Esophagus muscularis mucosa (tissue), 3 donors: ENCODE measurements around the gene MYO9B.

Experiments used
- POLR2A ChIP-seq: fragments of 450-650 bp; IDR thresholded peaks from one replicate; pipeline ENCODE4 v1.6.1; 2017; ENCODE audit warnings: antibody characterized with exemption, moderate library complexity, mild to moderate bottlenecking, low read depth
- POLR2AphosphoS5 ChIP-seq, 2 donors: sonication (generic); formaldehyde crosslinking; IDR thresholded peaks; one replicate each; pipeline ENCODE4 v1.6.1; 2017; ENCODE audit warnings: antibody characterized with exemption in 2 of 2
- TF ChIP-seq, protein P1 (sequence below), 3 experiments: fragments of 200-600 bp in 2 of 3; fragments of 450-650 bp in 1 of 3; sonication (generic) in 2 of 3; IDR thresholded peaks; one replicate each; pipeline ENCODE4 v1.5.1; 2017 to 2019; ENCODE audit warnings: antibody characterized with exemption in 3 of 3, mild to moderate bottlenecking in 2 of 3, moderate library complexity in 1 of 3

DNA sequence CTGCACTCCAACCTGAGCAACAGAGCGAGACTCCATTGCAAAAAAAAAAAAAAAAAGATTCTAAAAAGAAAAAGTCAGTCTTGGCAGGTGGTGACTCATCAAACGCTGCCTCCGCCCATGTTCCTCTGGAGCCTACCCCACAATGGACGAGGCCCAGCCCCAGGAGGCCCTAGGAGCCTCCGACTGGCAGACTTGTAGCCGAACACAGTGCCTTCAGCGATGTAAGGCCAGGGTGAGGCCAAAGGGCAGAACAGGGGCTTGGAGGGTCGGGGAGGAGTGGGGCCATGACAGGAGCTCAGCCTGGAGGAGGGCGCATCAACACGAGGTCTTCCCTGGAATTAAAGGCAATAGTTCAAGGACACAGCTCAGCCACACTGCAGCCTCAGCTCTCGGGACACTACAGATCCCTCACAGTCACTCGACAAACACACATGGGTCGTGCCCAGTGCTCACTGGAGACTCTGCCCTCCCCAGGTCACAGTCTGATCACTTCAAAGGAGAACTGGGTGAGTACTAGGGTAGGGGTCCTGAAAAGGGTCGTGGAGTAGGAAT lies 144.7 kb downstream of the MYO9B start:
- TF ChIP-seq POLR2AphosphoS5 (IDR thresholded peaks at IDR 0.05) (no peak), POLR2A (no peak)
- TF ChIP-seq, protein P1, sequence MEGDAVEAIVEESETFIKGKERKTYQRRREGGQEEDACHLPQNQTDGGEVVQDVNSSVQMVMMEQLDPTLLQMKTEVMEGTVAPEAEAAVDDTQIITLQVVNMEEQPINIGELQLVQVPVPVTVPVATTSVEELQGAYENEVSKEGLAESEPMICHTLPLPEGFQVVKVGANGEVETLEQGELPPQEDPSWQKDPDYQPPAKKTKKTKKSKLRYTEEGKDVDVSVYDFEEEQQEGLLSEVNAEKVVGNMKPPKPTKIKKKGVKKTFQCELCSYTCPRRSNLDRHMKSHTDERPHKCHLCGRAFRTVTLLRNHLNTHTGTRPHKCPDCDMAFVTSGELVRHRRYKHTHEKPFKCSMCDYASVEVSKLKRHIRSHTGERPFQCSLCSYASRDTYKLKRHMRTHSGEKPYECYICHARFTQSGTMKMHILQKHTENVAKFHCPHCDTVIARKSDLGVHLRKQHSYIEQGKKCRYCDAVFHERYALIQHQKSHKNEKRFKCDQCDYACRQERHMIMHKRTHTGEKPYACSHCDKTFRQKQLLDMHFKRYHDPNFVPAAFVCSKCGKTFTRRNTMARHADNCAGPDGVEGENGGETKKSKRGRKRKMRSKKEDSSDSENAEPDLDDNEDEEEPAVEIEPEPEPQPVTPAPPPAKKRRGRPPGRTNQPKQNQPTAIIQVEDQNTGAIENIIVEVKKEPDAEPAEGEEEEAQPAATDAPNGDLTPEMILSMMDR (IDR thresholded peaks at IDR 0.05) = no peak
